ENCODE results near the gene CFAP161. TPM values are rescaled to one million over a fixed set of nuclear protein-coding genes. Genes with fewer than 3 reads are reported as not detected.

Gene CFAP161
- polyA plus RNA-seq, 1 donor (not counting 4 experiments of a cell fraction or from before 2014, with no cell fraction given), result not detected

DNA sequence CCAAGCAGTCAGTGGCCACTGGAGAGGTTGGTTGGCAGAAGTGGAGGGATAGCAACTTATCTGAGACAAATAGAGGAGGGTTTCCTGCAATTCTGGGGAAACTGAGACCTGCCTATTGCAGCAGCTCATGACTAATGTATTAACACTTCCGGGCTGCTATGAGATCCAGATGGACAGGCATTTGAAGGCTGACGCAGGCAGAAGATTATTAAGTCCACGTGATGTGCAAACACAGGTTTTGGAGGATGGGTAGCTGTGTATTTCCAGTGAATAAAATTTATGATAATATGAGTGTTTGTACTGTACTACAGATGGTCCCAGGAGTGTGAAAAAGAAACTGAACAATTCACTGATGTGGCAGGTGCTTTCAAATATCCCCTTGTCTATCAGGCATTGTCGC lies 28.5 kb upstream of the CFAP161 start:
- DNase-seq (ENCODE audit: low read depth, low spot score), result no peak
- Histone ChIP-seq H3K27me3 (ENCODE audit: control insufficient read depth, extremely low read depth, insufficient read depth, low read length) (no peaks in the 10 kb centered on the region), H3K4me2 (ENCODE audit: control insufficient read depth, extremely low read depth, insufficient read depth, low read depth, low read length) (no peak overlapping the region), H4K20me1 (ENCODE audit: control insufficient read depth, extremely low read depth, insufficient read depth, low read length) (no peaks in the 10 kb centered on the region), H3K36me3 (ENCODE audit: control insufficient read depth in 2 of 2, extremely low read depth in 1 of 2, insufficient read depth in 2 of 2, low read length in 2 of 2) (no peaks in the 10 kb centered on the region), H3K4me1 (ENCODE audit: control insufficient read depth, extremely low read depth, insufficient read depth, low read length) (peaks cover under 1% of the 10 kb centered on the region), H3K9ac (ENCODE audit: control insufficient read depth, extremely low read depth, insufficient read depth, low read length) (no peak overlapping the region), H2AFZ (ENCODE audit: control insufficient read depth, low read length) (no peak overlapping the region), H3K9me1 (ENCODE audit: control insufficient read depth, extremely low read depth, insufficient read depth, low read length) (no peaks in the 10 kb centered on the region), H3K27ac (ENCODE audit: control insufficient read depth, insufficient read depth, low read length) (no peak overlapping the region), H3K9me3 (ENCODE audit: control insufficient read depth, low read depth, low read length) (no peaks in the 10 kb centered on the region), H3K79me2 (ENCODE audit: control insufficient read depth, insufficient read depth, low read length) (no peaks in the 10 kb centered on the region), H3K4me3 (ENCODE audit: control insufficient read depth in 2 of 3, extremely low read depth in 1 of 3, insufficient read depth in 2 of 3, low read depth in 1 of 3, low read length in 3 of 3) (no peak overlapping the region)
- no peak for FAIRE-seq
- dilution Hi-C loops (cut with MboI; ENCODE audit: extremely low pct_ligation_motif_present, low sequenced_read_pairs), result no loop called here
- TF ChIP-seq, protein P1, sequence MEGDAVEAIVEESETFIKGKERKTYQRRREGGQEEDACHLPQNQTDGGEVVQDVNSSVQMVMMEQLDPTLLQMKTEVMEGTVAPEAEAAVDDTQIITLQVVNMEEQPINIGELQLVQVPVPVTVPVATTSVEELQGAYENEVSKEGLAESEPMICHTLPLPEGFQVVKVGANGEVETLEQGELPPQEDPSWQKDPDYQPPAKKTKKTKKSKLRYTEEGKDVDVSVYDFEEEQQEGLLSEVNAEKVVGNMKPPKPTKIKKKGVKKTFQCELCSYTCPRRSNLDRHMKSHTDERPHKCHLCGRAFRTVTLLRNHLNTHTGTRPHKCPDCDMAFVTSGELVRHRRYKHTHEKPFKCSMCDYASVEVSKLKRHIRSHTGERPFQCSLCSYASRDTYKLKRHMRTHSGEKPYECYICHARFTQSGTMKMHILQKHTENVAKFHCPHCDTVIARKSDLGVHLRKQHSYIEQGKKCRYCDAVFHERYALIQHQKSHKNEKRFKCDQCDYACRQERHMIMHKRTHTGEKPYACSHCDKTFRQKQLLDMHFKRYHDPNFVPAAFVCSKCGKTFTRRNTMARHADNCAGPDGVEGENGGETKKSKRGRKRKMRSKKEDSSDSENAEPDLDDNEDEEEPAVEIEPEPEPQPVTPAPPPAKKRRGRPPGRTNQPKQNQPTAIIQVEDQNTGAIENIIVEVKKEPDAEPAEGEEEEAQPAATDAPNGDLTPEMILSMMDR (optimal IDR thresholded peaks at IDR 0.05 in 1 of 3, IDR thresholded peaks at IDR 0.05 in 1 of 3, conservative IDR thresholded peaks at IDR 0.05 in 1 of 3; ENCODE audit: extremely low read depth in 1 of 3, insufficient read depth in 2 of 3, low read length in 3 of 3), result no peak
- TF ChIP-seq EZH2 (IDR thresholded peaks at IDR 0.05; ENCODE audit: low read length), result no peak

DNA sequence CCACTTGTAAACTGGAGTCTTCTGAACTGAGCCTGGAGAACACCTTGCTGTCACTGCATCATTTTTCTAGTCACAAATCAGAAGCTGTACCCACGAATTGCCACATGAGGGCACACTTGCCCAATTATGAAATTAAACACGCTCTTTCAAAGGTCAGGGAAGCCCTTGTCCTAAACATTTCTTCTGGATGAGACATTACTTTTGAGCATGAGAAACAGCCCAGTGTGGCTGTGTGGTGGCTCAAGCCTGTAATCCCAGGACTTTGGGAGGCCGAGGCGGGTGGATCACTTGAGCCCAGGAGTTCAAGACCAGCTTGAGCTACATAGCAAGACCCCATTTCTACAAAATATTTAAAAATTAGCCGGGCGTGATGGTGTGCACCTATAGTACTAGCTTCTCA lies 27.5 kb upstream of the CFAP161 start:
- DNase-seq (ENCODE audit: low read depth, low spot score) (no peak), FAIRE-seq (peak; percentile 85)
- Histone ChIP-seq H3K36me3 (ENCODE audit: control insufficient read depth in 2 of 2, extremely low read depth in 1 of 2, insufficient read depth in 2 of 2, low read length in 2 of 2) (no peaks in the 10 kb centered on the region), H3K9ac (ENCODE audit: control insufficient read depth, extremely low read depth, insufficient read depth, low read length) (no peak overlapping the region), H2AFZ (ENCODE audit: control insufficient read depth, low read length) (no peak overlapping the region), H3K9me1 (ENCODE audit: control insufficient read depth, extremely low read depth, insufficient read depth, low read length) (peaks cover 5% of the 10 kb centered on the region), H4K20me1 (ENCODE audit: control insufficient read depth, extremely low read depth, insufficient read depth, low read length) (no peaks in the 10 kb centered on the region), H3K4me2 (ENCODE audit: control insufficient read depth, extremely low read depth, insufficient read depth, low read depth, low read length) (no peak overlapping the region), H3K4me1 (ENCODE audit: control insufficient read depth, extremely low read depth, insufficient read depth, low read length) (peaks cover 11% of the 10 kb centered on the region), H3K27ac (ENCODE audit: control insufficient read depth, insufficient read depth, low read length) (no peak overlapping the region), H3K9me3 (ENCODE audit: control insufficient read depth, low read depth, low read length) (no peaks in the 10 kb centered on the region), H3K27me3 (ENCODE audit: control insufficient read depth, extremely low read depth, insufficient read depth, low read length) (no peaks in the 10 kb centered on the region), H3K4me3 (ENCODE audit: control insufficient read depth in 2 of 3, extremely low read depth in 1 of 3, insufficient read depth in 2 of 3, low read depth in 1 of 3, low read length in 3 of 3) (no peak overlapping the region), H3K79me2 (ENCODE audit: control insufficient read depth, insufficient read depth, low read length) (no peaks in the 10 kb centered on the region)
- dilution Hi-C loops (cut with MboI; ENCODE audit: extremely low pct_ligation_motif_present, low sequenced_read_pairs), result no loop called here
- TF ChIP-seq EZH2 (IDR thresholded peaks at IDR 0.05; ENCODE audit: low read length), result no peak
- TF ChIP-seq, protein P1 (optimal IDR thresholded peaks at IDR 0.05 in 1 of 3, IDR thresholded peaks at IDR 0.05 in 1 of 3, conservative IDR thresholded peaks at IDR 0.05 in 1 of 3; ENCODE audit: extremely low read depth in 1 of 3, insufficient read depth in 2 of 3, low read length in 3 of 3), result peak; percentile 60 to 90 (median 82)
